Measurements from ENCODE around the gene PERCC1.

- TF ChIP-seq CTCF (conservative IDR thresholded peaks at IDR 0.05; ENCODE audit: low read length) (no peak), EZH2phosphoT487 (IDR thresholded peaks at IDR 0.05; ENCODE audit: borderline replicate concordance, low read depth, low read length) (no peak)
Observed at GRCh38 chr16:1465567-1465915, 34.7 kb downstream of the PERCC1 start.

Measured in OCI-LY7 (cell line).